ENCODE results near the gene WLS.

Gene WLS

DNA sequence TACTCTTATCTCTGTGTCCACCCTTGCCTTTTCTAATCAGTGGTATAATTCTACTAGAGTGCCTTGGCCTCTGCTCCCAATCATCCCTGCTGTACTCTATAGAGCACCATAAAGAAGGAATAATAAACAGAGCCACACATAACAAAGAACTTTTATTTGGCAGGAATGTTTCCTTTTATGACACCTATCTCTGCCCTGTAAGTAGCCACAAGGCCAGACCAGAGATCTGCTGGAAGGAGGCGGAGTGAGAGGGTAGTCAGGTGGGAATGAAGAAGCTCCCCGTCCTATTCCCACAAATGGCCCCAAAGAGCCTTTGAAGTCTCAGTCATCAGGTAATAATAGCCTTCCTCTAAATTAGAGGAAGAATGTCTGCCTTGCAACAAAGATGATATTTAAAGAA is 32.7 kb downstream of the WLS start:
- no peak for TF ChIP-seq ZNF274 (IDR thresholded peaks at IDR 0.05; ENCODE audit: low read depth, low read length)
- no peak overlapping the region for H3K4me3 ChIP-seq (ENCODE audit: low read length)

DNA sequence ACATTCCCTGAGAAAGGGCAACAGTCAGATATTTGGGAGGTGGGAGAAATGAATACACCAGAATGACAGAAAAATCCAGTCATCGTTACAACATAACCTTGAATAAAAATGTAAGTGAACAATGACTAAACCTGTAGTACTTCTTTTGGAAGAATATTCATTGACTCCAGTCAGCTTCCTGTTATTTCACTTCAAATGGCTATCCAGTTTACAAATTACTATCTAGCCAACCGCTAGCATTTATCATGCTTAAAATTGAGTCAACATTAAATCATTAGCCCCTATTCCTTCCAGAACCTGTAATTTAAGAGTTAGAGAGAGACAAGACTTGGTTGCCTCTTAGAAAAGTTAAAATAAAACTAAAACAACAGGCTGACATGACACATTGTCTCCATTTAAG is 33.6 kb downstream of the WLS start:
- no peak overlapping the region for H3K4me3 ChIP-seq (ENCODE audit: low read length)
- no peak for TF ChIP-seq ZNF274 (IDR thresholded peaks at IDR 0.05; ENCODE audit: low read depth, low read length)

DNA sequence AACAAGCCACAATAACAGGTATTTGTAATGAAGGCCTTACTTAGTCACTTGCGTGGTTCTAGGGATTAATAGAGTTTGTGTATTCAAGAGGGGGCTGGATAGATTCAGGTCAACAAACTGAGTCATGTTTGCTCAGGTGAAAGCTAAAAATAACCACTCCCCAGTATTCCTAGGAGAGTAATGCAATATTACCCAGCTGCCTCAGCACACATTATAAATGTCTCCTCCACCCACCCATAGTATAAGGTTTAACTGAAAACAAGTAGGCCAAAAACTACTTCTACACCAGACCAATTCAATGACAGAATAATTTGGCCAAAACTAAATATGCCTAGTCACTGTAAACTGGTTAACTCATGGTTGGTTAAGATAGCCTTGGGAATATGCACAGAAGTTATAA is 34.4 kb downstream of the WLS start:
- no peak overlapping the region for H3K4me3 ChIP-seq (ENCODE audit: low read length)
- TF ChIP-seq ZNF274 (IDR thresholded peaks at IDR 0.05; ENCODE audit: low read depth, low read length) = no peak

- no peak overlapping the region for H3K4me3 ChIP-seq (ENCODE audit: low read length)
- TF ChIP-seq ZNF274 (IDR thresholded peaks at IDR 0.05; ENCODE audit: low read depth, low read length) = no peak
Measured at GRCh38 chr1:68197461-68197860, 34.9 kb downstream of the WLS start.

DNA sequence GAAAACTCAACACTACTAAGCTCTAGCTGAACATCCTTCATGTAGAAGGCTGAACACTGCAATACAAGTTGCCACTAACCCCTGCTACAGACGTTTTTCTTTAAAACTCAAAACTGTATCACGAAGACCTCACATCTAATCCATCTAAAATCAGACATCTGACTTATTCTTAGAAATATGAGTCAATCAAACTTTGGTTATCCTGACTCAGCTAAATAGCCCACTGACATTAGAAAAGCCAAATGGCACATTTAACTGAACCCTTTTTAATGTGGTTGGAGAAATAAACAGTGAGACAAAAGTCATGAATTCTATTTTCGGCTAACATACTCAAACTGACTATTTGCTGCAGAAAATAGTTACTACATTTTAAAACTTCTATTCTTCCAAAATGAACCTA is 35.6 kb downstream of the WLS start:
- TF ChIP-seq ZNF274 (IDR thresholded peaks at IDR 0.05; ENCODE audit: low read depth, low read length) = no peak
- no peak overlapping the region for H3K4me3 ChIP-seq (ENCODE audit: low read length)

GRCh38 chr1:68191717-68192116 is 40.6 kb downstream of the WLS start:
- no peak for TF ChIP-seq ZNF274 (IDR thresholded peaks at IDR 0.05; ENCODE audit: low read depth, low read length)
- H3K4me3 ChIP-seq (ENCODE audit: low read length) = no peak overlapping the region

DNA sequence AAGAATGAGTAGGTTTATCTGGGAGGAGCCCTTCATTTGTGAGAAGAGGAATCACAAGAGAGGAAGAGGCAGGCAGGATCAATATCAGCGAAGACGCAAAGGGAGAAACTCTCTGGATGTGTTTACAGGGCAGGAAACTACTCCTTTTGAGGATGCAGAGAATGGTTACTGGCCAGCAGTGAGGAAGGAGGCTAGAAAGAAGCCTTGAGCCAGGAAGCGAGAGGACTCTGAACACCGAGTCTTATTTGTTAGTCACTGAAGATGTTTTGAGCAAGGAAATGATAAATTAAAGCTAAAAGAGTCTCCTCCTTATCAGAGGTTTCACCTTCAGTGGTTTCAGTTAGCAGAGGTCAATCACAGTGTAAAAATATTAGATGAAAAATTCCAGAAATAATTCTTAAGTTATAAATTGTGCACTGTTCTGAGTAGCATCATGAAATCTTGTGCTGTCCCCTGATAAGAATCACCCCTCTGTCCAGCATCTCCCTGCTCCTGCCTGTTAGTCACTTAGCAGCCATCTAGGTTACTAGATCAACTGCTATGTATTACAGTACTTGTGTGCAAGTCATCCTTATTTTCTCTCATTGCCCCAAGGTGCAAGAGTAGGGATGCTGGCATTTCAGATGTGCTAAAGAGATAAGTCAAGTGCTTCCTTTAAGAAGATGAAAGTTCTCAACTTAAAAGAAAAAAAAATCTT is 43.5 kb downstream of the WLS start:
- H3K4me3 ChIP-seq (ENCODE audit: low read length) = no peak overlapping the region
- no peak for TF ChIP-seq ZNF274 (IDR thresholded peaks at IDR 0.05; ENCODE audit: low read depth, low read length)

DNA sequence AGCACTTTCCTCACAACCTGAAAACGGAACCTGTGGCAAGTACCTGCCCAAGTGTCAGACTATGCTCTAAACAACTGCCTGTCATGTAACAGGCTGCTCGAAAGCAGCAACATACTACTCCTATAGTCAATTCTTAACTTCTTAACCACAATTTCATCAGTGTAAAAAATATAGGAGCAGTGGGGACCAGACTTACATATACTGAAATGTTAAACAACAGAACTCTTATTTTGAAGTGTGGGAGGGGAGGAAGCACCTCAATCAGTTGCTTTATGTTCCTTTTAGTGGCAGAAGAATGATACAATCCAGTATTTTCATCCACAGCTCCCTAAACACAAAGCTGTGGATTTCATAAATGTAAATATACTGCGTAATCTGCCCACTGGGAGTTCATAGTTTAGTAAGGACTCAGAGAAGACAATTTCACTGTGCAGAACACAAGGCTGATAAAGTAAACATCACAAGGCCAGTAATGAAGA is 44.2 kb downstream of the WLS start:
- TF ChIP-seq ZNF274 (IDR thresholded peaks at IDR 0.05; ENCODE audit: low read depth, low read length) = no peak

GRCh38 chr1:68185743-68186142 is 46.6 kb downstream of the WLS start:
- no peak overlapping the region for H3K4me3 ChIP-seq (ENCODE audit: low read length)
- TF ChIP-seq ZNF274 (IDR thresholded peaks at IDR 0.05; ENCODE audit: low read depth, low read length) = no peak

More for the DNA sequence above, 44.2 kb downstream of the WLS start:
- no peak overlapping the region for H3K4me3 ChIP-seq (ENCODE audit: low read length)

- no peak for TF ChIP-seq ZNF274 (IDR thresholded peaks at IDR 0.05; ENCODE audit: low read depth, low read length)
- H3K4me3 ChIP-seq (ENCODE audit: low read length) = no peak overlapping the region
Measured at GRCh38 chr1:68183895-68184294, 48.4 kb downstream of the WLS start.

- no peak for TF ChIP-seq ZNF274 (IDR thresholded peaks at IDR 0.05; ENCODE audit: low read depth, low read length)
- H3K4me3 ChIP-seq (ENCODE audit: low read length) = no peak overlapping the region
Measured at GRCh38 chr1:68181165-68181556, 51.2 kb downstream of the WLS start.

DNA sequence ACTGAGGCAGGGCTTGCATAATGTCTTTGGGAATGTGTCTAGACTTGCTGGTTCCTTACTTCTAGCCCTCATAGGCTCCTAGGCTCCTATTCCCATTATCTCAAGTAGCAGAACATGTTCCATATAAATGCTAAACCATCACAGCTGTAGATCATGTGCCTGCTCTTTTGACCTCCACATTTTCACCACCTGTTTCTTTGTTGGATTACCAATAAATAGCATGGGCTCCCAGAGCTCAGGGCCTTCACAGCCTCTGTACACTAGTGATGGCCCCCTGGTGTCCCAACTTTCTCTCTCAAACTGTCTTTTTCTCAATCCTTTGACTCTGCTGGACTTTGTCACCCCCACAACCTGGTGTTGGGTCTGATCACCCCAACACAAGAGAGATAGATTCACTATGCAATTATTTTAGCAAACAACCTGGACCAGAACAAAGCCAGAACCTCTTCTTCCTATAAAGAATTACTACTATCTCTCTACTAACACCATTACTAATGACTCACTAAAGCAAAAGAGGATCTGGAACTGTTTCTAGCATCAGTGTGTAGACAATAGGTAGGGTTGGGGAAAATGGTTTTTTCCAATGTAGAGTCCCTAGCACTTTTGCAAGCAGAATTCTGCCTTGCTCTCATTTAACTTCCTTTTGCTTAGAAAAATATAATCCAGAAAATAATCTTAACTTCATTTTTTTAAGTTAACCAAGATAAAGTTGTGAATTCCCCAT is 51.7 kb downstream of the WLS start:
- no peak overlapping the region for H3K4me3 ChIP-seq (ENCODE audit: low read length)
- TF ChIP-seq ZNF274 (IDR thresholded peaks at IDR 0.05; ENCODE audit: low read depth, low read length) = no peak

DNA sequence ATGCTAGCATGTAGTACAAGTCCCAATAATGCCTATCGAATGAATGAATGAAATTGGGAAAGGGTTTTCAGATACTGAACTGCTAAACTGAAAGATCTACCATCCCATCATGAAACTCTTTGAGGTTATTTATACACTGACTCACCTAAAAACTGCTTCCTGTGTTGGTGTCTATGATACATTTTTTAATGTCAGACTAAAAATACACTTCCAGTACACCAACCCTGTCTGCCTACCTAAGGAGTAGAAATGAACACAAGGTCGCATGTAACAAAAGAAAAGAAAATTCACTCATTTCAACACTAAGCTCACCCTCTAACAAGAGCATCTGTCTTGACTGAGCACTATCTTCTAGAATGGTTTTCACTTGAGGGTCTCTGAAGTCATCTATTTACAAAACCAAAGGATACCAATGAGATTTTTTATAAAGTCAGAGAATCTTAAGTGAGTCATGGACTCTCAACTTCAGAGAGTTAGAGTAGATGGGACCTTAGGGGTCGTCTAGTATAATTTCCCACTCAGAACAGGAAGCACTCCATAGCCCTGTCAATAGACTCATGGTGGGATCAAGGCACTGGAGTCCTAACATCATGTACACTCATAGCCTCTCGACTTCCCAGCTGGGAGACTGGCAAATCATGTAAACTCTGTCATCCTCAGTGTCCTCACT is 53.4 kb downstream of the WLS start:
- no peak for TF ChIP-seq ZNF274 (IDR thresholded peaks at IDR 0.05; ENCODE audit: low read depth, low read length)
- no peak overlapping the region for H3K4me3 ChIP-seq (ENCODE audit: low read length)

DNA sequence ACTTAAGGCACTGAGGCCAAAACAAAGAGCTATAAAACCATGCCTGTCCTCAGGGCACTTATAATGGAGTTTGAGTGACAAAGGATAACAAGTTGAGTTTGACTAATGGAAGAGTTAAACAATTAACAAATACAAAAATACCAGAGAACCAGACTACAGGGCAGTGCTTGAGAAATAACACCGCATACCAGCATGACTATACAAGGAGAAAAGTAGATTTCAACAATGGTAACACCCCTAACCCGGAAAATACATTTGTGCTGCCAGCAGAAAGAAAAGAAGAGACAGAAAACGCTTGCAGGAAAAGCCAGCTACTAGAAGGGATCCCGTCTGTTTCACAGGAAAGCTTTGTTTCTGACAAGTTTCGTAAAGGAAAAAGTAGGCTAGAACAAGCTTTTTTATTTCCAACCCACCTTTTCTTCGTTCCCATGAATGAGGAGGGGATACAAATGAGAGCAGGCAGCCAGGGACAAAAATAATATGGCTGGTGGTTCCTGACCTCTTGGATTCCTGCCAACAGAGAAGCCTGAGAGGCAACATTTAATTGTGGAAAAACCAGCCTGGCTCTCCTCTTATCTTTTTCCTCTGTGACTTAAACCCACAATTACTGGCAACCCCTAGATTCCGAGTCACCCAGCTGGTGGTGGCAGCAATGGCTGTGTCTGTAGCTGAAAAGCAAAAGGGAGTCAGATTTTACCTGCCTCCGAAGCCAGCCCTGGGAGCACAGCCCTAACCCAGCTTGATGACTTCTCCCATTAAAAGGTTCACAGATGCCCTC is 56.5 kb downstream of the WLS start:
- no peak overlapping the region for H3K4me3 ChIP-seq (ENCODE audit: low read length)

More for the DNA sequence above, 56.5 kb downstream of the WLS start:
- TF ChIP-seq ZNF274 (IDR thresholded peaks at IDR 0.05; ENCODE audit: low read depth, low read length) = no peak
